A549 (cell line): ENCODE results near the gene MAP3K14. TPM values are rescaled to one million over a fixed set of nuclear protein-coding genes. Genes with fewer than 3 reads are reported as not detected.

ENCODE experiments used
- ATAC-seq, 2 experiments: fragments of 200-7000 bp in 1 of 2; fragments of >200 bp in 1 of 2; cut with Nextera tagmentation in 1 of 2; cut with Tn5 transposase in 1 of 2; 3 replicates each; pipeline versions ENCODE4 v1.8.0 to v1.9.1; 2018 to 2020; ENCODE audit warnings: mild to moderate bottlenecking in 1 of 2, moderate library complexity in 1 of 2
- CTCF ChIA-PET: fragments of 300-600 bp; sonication (Branson Sonifier 250); formaldehyde crosslinking; extraction: SDS; loops from one replicate; lab custom pipeline; 2021; ENCODE audit warnings: antibody characterized with exemption, inconsistent platforms; lab: Yijun Ruan, JAX
- POLR2A ChIA-PET: fragments of 350-600 bp; formaldehyde crosslinking; extraction: SDS; loops from one replicate; lab custom pipeline; 2021; ENCODE audit warnings: antibody characterized with exemption, inconsistent platforms; lab: Yijun Ruan, JAX
- DNase-seq, 2 experiments: peaks; one replicate each; pipeline versions ENCODE4 v3.0.0 to v3.0.0-alpha.2; 2011 to 2016; ENCODE audit warnings: low read depth in 1 of 2, low spot score in 1 of 2
- FAIRE-seq: peaks from 2 replicates; lab custom pipeline; 2011; peaks lifted over from hg19 to GRCh38; lab: Jason Lieb, UNC
- H3K27ac ChIP-seq, 2 experiments: fragments of >200 bp; sonication (Bioruptor Twin); formaldehyde crosslinking; 3 replicates each; pipeline ENCODE4 v1.5.1; 2016 to 2017
- H3K4me1 ChIP-seq: fragments of >200 bp; sonication (Bioruptor Twin); formaldehyde crosslinking; 3 replicates; pipeline ENCODE4 v1.6.1; 2016
- H3K4me2 ChIP-seq: fragments of >200 bp; sonication (Bioruptor Twin); formaldehyde crosslinking; 3 replicates; pipeline ENCODE4 v1.6.1; 2016
- H3K4me3 ChIP-seq: fragments of >200 bp; sonication (Bioruptor Twin); formaldehyde crosslinking; 3 replicates; pipeline ENCODE4 v1.5.1; 2016
- H3K9me3 ChIP-seq: fragments of >200 bp; sonication (Bioruptor Twin); formaldehyde crosslinking; 3 replicates; pipeline ENCODE4 v1.6.1; 2016
- CBX8 ChIP-seq: fragments of 200-600 bp; sonication (generic); IDR thresholded peaks from 2 replicates; pipeline ENCODE4 v1.6.1; 2016
- CEBPB ChIP-seq, 2 experiments: fragments of >200 bp in 1 of 2; sonication (Bioruptor Twin) in 1 of 2; formaldehyde crosslinking in 1 of 2; IDR thresholded peaks; 2 replicates each; pipeline ENCODE4 v1.6.1; 2012 to 2016
- EHF ChIP-seq: fragments of 250-450 bp; sonication (Bioruptor Pico); IDR thresholded peaks from 2 replicates; pipeline ENCODE4 v1.5.0; 2020; ENCODE audit warnings: mild to moderate bottlenecking
- EHMT2 ChIP-seq: fragments of 200-600 bp; sonication (generic); IDR thresholded peaks from 2 replicates; pipeline ENCODE4 v1.6.1; 2016; ENCODE audit warnings: antibody characterized with exemption, low read depth, mild to moderate bottlenecking, moderate library complexity
- ESRRA ChIP-seq: fragments of 150-350 bp; IDR thresholded peaks from 2 replicates; pipeline ENCODE4 v1.6.1; 2014; ENCODE audit warnings: mild to moderate bottlenecking, low read length, borderline replicate concordance
- HDAC2 ChIP-seq: fragments of 200-600 bp; sonication (generic); IDR thresholded peaks from 2 replicates; pipeline ENCODE4 v1.6.1; 2016
- HEYL ChIP-seq: fragments of 250-450 bp; sonication (Bioruptor Pico); IDR thresholded peaks from 2 replicates; pipeline ENCODE4 v1.8.0; 2021; ENCODE audit warnings: mild to moderate bottlenecking, moderate library complexity
- HOXA7 ChIP-seq: fragments of 250-450 bp; sonication (Bioruptor Pico); IDR thresholded peaks from 2 replicates; pipeline ENCODE4 v1.5.0; 2020; ENCODE audit warnings: mild to moderate bottlenecking, moderate library complexity
- HOXB13 ChIP-seq: fragments of 250-450 bp; sonication (Bioruptor Pico); IDR thresholded peaks from 2 replicates; pipeline ENCODE4 v1.5.0; 2020; ENCODE audit warnings: low read depth, mild to moderate bottlenecking, moderate library complexity
- HOXB5 ChIP-seq: fragments of 250-450 bp; sonication (Bioruptor Pico); IDR thresholded peaks from 2 replicates; pipeline ENCODE4 v1.5.0; 2020; ENCODE audit warnings: mild to moderate bottlenecking, moderate library complexity
- JUN ChIP-seq, 2 experiments: fragments of >200 bp; sonication (Bioruptor Twin); formaldehyde crosslinking; IDR thresholded peaks; 2 replicates in 1 of 2; 3 replicates in 1 of 2; pipeline ENCODE4 v1.6.1; 2016 to 2017
- JUNB ChIP-seq: fragments of >200 bp; sonication (Bioruptor Twin); formaldehyde crosslinking; IDR thresholded peaks from 2 replicates; pipeline ENCODE4 v1.6.1; 2016
- MAFK ChIP-seq: fragments of 450-650 bp; IDR thresholded peaks from 2 replicates; pipeline ENCODE4 v1.6.1; 2014; ENCODE audit not compliant: partially characterized antibody
- NR3C1 ChIP-seq: fragments of >200 bp; sonication (Bioruptor Twin); formaldehyde crosslinking; IDR thresholded peaks from 3 replicates; pipeline ENCODE4 v1.6.1; 2017
- RARB ChIP-seq: fragments of 250-450 bp; sonication (Bioruptor Pico); IDR thresholded peaks from 2 replicates; pipeline ENCODE4 v1.8.0; 2021; ENCODE audit warnings: mild to moderate bottlenecking, moderate library complexity
- RCOR1 ChIP-seq: fragments of 150-350 bp; IDR thresholded peaks from 2 replicates; pipeline ENCODE4 v1.6.1; 2014; ENCODE audit warnings: antibody characterized with exemption, low read length, low read depth
- RFX5 ChIP-seq: fragments of 450-650 bp; IDR thresholded peaks from 2 replicates; pipeline ENCODE4 v1.7.1; 2014; ENCODE audit warnings: antibody characterized with exemption, mild to moderate bottlenecking, moderate library complexity
- RNF2 ChIP-seq: fragments of 200-600 bp; sonication (generic); IDR thresholded peaks from 2 replicates; pipeline ENCODE4 v1.6.1; 2016; ENCODE audit warnings: low read depth, mild to moderate bottlenecking, antibody characterized with exemption, moderate library complexity, borderline replicate concordance
- SMC3 ChIP-seq: fragments of >200 bp; sonication (Bioruptor Twin); formaldehyde crosslinking; IDR thresholded peaks from 3 replicates; pipeline ENCODE4 v1.6.1; 2018; ENCODE audit warnings: inconsistent platforms
- TFCP2L1 ChIP-seq: fragments of 250-450 bp; sonication (Bioruptor Pico); IDR thresholded peaks from 2 replicates; pipeline ENCODE4 v1.5.0; 2021; ENCODE audit warnings: mild to moderate bottlenecking
- ZC3H11A ChIP-seq: fragments of 450-650 bp; IDR thresholded peaks from 2 replicates; pipeline ENCODE4 v1.6.1; 2014; ENCODE audit warnings: antibody characterized with exemption, mild to moderate bottlenecking
- ZNF302 ChIP-seq: fragments of 250-450 bp; sonication (Bioruptor Pico); IDR thresholded peaks from 2 replicates; pipeline ENCODE4 v1.9.0; 2021; ENCODE audit warnings: inconsistent platforms, mild to moderate bottlenecking, moderate library complexity
- WGBS: methylation state at CpG from one replicate; pipeline ENCODE4 v1.1.6; 2017; ENCODE audit errors: missing lambda C conversion rate; 5-methylcytosine and 5-hydroxymethylcytosine counted together
- polyA plus RNA-seq, 4 experiments: library from polyadenylated mRNA; depleted of rRNA in 3 of 4; stranded (reverse); fragments of >200 nt; fragmentation: RNase III in 1 of 4; extraction: RNeasy Plus Mini Kit Qiagen cat#74134 plus additional on column Dnase treatment in 1 of 4; gene quantifications; 2 replicates in 3 of 4; 3 replicates in 1 of 4; pipeline ENCODE4 v1.2.3, GENCODE V29; 2011 to 2017
- TF ChIP-seq, protein P1 (sequence below): fragments of 450-650 bp; IDR thresholded peaks from 2 replicates; pipeline ENCODE4 v1.6.1; 2014; ENCODE audit warnings: antibody characterized with exemption
- TF ChIP-seq, protein P2 (sequence below): fragments of >200 bp; sonication (Bioruptor Twin); formaldehyde crosslinking; IDR thresholded peaks from 3 replicates; pipeline ENCODE4 v1.5.1; 2016
- TF ChIP-seq, protein P3 (sequence below): fragments of >200 bp; sonication (Bioruptor Twin); formaldehyde crosslinking; IDR thresholded peaks from 2 replicates; pipeline ENCODE4 v1.6.1; 2016
- TF ChIP-seq, protein P4 (sequence below): IDR thresholded peaks from 2 replicates; pipeline ENCODE4 v1.6.1; 2012
- TF ChIP-seq, protein P5 (sequence below): IDR thresholded peaks from 2 replicates; pipeline ENCODE4 v1.6.1; 2012; ENCODE audit warnings: low read depth, borderline replicate concordance
- TF ChIP-seq, protein P6 (sequence below): fragments of 200-600 bp; sonication (generic); IDR thresholded peaks from 2 replicates; pipeline ENCODE4 v1.6.1; 2016; ENCODE audit warnings: antibody characterized with exemption, mild to moderate bottlenecking, moderate library complexity
- TF ChIP-seq, protein P7 (sequence below): fragments of 250-450 bp; sonication (Bioruptor Pico); IDR thresholded peaks from 2 replicates; pipeline ENCODE4 v1.5.0; 2021; ENCODE audit warnings: mild to moderate bottlenecking, moderate library complexity, borderline replicate concordance

MAP3K14 gene
- polyA plus RNA-seq, 2 of the 4 experiments (the other 2 are of a cell fraction), result 9.1 to 34.5 TPM

DNA sequence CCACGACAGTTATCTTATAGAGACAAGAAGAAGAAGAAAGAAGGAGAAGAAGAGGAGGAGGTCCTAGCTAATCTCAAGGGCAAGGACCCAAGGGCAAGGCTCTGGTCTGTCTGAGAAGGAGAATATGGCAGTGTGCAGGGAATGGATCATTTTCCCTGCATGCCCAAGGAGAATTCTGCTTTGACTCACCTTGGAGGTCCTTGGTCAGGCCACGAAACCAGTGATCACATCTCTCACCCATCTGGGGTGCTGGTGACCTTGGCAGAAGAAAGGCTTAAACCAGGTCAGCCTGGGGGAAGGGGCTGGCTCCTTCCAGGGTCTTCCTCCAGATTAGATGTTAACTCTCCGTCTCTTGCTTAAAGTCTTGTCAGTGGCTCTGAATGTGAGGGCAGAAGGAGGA lies 96.7 kb downstream of the MAP3K14 start (continued):
- no peak for TF ChIP-seq TFCP2L1
- no peak for TF ChIP-seq JUNB
- TF ChIP-seq HOXA7 (CRISPR knock-in tag), result no peak
- no peak for TF ChIP-seq HOXB5 (CRISPR knock-in tag)
- no peak for TF ChIP-seq HEYL (CRISPR knock-in tag)
- no peak for TF ChIP-seq RNF2

DNA sequence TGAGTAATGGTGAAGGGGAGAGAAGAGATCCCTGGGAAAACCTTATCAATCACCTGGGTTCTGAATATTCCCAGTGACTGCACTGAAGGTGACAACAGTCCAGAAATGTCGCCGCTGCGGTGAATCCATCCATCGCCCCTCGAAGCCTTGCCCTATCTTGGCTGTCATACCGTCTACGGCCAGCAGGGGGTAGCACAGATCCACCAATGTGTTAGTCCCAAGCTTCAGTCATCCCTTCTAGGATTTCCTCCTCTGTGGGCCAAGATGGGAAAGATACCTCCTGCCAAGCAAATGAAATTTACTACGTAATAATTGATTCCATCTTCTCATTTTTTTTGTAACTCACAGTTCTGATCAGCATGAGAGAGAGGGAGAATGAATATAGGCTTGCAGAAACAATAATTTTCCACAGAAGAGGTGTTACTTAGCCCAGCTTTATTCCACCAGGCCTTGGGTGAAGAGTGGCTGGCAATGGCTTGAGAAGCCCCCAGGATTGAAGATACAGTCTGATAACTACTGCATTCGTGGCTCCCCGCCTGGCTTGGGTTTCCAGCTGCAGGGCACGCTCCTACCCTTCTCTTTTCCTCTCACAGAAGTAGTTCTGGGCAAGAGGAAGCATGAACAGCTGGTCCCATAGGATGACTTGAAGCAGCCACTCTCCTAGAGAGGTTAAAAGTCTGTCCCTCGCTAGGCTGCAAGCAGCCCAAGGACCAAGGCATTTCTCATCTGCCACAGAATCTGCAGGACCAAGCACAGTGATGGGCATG lies 97.7 kb downstream of the MAP3K14 start:
- Histone ChIP-seq H3K4me2 (peak overlapping the region; percentile 92), H3K4me1 (peaks cover 37% of the 10 kb centered on the region), H3K27ac (peak overlapping the region; percentile 97), H3K9me3 (no peaks in the 10 kb centered on the region), H3K4me3 (no peak overlapping the region)
- peak; percentile 85 to 87 for DNase-seq
- CTCF ChIA-PET, result interaction anchor here (0.7 to 52.3 kb wide), 56 partner anchors 8 to 674 kb away, joined by 3 to 2147 read pairs (median 6); partner anchors contain the start of genes ACBD4, HEXIM1, HEXIM2 and MAP3K14
- WGBS, result 15% methylated on average over 12 of the region's 12 CpGs
- POLR2A ChIA-PET, result interaction anchor here (0.6 to 1.8 kb wide), 10 partner anchors 10 to 168 kb away, joined by 3 to 20 read pairs (median 4); partner anchors contain the start of genes ACBD4 and HEXIM1
- peak; percentile 99 for FAIRE-seq
- peak; percentile 61 to 82 for ATAC-seq
- no peak for TF ChIP-seq HOXB13 (CRISPR knock-in tag)
- TF ChIP-seq EHF (CRISPR knock-in tag), result no peak
- no peak for TF ChIP-seq HOXA7 (CRISPR knock-in tag)
- TF ChIP-seq, protein P1, sequence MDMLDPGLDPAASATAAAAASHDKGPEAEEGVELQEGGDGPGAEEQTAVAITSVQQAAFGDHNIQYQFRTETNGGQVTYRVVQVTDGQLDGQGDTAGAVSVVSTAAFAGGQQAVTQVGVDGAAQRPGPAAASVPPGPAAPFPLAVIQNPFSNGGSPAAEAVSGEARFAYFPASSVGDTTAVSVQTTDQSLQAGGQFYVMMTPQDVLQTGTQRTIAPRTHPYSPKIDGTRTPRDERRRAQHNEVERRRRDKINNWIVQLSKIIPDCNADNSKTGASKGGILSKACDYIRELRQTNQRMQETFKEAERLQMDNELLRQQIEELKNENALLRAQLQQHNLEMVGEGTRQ, result no peak
- no peak for TF ChIP-seq CBX8
- TF ChIP-seq, protein P2, sequence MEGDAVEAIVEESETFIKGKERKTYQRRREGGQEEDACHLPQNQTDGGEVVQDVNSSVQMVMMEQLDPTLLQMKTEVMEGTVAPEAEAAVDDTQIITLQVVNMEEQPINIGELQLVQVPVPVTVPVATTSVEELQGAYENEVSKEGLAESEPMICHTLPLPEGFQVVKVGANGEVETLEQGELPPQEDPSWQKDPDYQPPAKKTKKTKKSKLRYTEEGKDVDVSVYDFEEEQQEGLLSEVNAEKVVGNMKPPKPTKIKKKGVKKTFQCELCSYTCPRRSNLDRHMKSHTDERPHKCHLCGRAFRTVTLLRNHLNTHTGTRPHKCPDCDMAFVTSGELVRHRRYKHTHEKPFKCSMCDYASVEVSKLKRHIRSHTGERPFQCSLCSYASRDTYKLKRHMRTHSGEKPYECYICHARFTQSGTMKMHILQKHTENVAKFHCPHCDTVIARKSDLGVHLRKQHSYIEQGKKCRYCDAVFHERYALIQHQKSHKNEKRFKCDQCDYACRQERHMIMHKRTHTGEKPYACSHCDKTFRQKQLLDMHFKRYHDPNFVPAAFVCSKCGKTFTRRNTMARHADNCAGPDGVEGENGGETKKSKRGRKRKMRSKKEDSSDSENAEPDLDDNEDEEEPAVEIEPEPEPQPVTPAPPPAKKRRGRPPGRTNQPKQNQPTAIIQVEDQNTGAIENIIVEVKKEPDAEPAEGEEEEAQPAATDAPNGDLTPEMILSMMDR, result peak; percentile 99
- TF ChIP-seq JUN (IDR thresholded peaks at IDR 0.05), result peak; percentile 13 to 22; a peak in 1 of 5 replicates
- TF ChIP-seq ZC3H11A, result no peak
- TF ChIP-seq, protein P3, sequence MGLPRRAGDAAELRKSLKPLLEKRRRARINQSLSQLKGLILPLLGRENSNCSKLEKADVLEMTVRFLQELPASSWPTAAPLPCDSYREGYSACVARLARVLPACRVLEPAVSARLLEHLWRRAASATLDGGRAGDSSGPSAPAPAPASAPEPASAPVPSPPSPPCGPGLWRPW, result no peak
- TF ChIP-seq NR3C1, result no peak
- TF ChIP-seq, protein P4, sequence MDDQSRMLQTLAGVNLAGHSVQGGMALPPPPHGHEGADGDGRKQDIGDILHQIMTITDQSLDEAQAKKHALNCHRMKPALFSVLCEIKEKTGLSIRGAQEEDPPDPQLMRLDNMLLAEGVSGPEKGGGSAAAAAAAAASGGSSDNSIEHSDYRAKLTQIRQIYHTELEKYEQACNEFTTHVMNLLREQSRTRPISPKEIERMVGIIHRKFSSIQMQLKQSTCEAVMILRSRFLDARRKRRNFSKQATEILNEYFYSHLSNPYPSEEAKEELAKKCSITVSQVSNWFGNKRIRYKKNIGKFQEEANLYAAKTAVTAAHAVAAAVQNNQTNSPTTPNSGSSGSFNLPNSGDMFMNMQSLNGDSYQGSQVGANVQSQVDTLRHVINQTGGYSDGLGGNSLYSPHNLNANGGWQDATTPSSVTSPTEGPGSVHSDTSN, result no peak
- TF ChIP-seq, protein P5, sequence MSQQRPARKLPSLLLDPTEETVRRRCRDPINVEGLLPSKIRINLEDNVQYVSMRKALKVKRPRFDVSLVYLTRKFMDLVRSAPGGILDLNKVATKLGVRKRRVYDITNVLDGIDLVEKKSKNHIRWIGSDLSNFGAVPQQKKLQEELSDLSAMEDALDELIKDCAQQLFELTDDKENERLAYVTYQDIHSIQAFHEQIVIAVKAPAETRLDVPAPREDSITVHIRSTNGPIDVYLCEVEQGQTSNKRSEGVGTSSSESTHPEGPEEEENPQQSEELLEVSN, result no peak
- TF ChIP-seq CEBPB (IDR thresholded peaks at IDR 0.05), result no peak
- TF ChIP-seq, protein P6, sequence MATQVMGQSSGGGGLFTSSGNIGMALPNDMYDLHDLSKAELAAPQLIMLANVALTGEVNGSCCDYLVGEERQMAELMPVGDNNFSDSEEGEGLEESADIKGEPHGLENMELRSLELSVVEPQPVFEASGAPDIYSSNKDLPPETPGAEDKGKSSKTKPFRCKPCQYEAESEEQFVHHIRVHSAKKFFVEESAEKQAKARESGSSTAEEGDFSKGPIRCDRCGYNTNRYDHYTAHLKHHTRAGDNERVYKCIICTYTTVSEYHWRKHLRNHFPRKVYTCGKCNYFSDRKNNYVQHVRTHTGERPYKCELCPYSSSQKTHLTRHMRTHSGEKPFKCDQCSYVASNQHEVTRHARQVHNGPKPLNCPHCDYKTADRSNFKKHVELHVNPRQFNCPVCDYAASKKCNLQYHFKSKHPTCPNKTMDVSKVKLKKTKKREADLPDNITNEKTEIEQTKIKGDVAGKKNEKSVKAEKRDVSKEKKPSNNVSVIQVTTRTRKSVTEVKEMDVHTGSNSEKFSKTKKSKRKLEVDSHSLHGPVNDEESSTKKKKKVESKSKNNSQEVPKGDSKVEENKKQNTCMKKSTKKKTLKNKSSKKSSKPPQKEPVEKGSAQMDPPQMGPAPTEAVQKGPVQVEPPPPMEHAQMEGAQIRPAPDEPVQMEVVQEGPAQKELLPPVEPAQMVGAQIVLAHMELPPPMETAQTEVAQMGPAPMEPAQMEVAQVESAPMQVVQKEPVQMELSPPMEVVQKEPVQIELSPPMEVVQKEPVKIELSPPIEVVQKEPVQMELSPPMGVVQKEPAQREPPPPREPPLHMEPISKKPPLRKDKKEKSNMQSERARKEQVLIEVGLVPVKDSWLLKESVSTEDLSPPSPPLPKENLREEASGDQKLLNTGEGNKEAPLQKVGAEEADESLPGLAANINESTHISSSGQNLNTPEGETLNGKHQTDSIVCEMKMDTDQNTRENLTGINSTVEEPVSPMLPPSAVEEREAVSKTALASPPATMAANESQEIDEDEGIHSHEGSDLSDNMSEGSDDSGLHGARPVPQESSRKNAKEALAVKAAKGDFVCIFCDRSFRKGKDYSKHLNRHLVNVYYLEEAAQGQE, result no peak
- no peak for TF ChIP-seq ZNF302 (CRISPR knock-in tag)
- TF ChIP-seq EHMT2, result no peak
- no peak; the same call in 1 of the 2 replicates for TF ChIP-seq RCOR1
- no peak for TF ChIP-seq RARB
- TF ChIP-seq, protein P7, sequence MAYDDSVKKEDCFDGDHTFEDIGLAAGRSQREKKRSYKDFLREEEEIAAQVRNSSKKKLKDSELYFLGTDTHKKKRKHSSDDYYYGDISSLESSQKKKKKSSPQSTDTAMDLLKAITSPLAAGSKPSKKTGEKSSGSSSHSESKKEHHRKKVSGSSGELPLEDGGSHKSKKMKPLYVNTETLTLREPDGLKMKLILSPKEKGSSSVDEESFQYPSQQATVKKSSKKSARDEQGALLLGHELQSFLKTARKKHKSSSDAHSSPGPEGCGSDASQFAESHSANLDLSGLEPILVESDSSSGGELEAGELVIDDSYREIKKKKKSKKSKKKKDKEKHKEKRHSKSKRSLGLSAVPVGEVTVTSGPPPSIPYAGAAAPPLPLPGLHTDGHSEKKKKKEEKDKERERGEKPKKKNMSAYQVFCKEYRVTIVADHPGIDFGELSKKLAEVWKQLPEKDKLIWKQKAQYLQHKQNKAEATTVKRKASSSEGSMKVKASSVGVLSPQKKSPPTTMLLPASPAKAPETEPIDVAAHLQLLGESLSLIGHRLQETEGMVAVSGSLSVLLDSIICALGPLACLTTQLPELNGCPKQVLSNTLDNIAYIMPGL (CRISPR knock-in tag), result no peak
- TF ChIP-seq SMC3, result peak; percentile 97
- TF ChIP-seq MAFK, result no peak
- no peak for TF ChIP-seq HDAC2
- TF ChIP-seq RFX5, result no peak
- TF ChIP-seq ESRRA, result no peak
